GM23248 (cell line): Measurements from ENCODE around the gene HRK. TPM values are rescaled to one million over a fixed set of nuclear protein-coding genes. Genes with fewer than 3 reads are reported as not detected.

ENCODE experiments used
- DNase-seq: peaks from one replicate; pipeline ENCODE4 v3.0.0-alpha.2; 2015
- H2AFZ ChIP-seq: fragments of 200-600 bp; sonication (generic); 2 replicates; pipeline ENCODE4 v1.6.1; 2016; ENCODE audit warnings: antibody characterized with exemption
- H3F3A ChIP-seq: fragments of 200-600 bp; sonication (generic); 2 replicates; pipeline ENCODE4 v1.6.1; 2016; ENCODE audit warnings: mild to moderate bottlenecking, antibody characterized with exemption, mixed run types; ENCODE audit not compliant: insufficient read depth
- H3K27ac ChIP-seq: fragments of 200-600 bp; sonication (generic); 2 replicates; pipeline ENCODE4 v1.5.1; 2016; ENCODE audit warnings: mild to moderate bottlenecking
- H3K27me3 ChIP-seq: fragments of 200-600 bp; sonication (generic); replicated peaks from 2 replicates; pipeline ENCODE4 v1.6.1; 2016; ENCODE audit warnings: mild to moderate bottlenecking; ENCODE audit not compliant: insufficient read depth
- H3K36me3 ChIP-seq: fragments of 200-600 bp; sonication (generic); 2 replicates; pipeline ENCODE4 v1.6.1; 2016; ENCODE audit warnings: low read depth, mild to moderate bottlenecking
- H3K4me1 ChIP-seq: fragments of 200-600 bp; sonication (generic); 2 replicates; pipeline ENCODE4 v1.6.1; 2016; ENCODE audit warnings: mild to moderate bottlenecking; ENCODE audit not compliant: insufficient read depth
- H3K4me2 ChIP-seq: fragments of 200-600 bp; sonication (generic); one replicate; pipeline ENCODE4 v1.6.1; 2016; ENCODE audit warnings: mild to moderate bottlenecking; ENCODE audit not compliant: unreplicated experiment
- H3K4me3 ChIP-seq: fragments of 200-600 bp; sonication (generic); 2 replicates; pipeline ENCODE4 v1.5.1; 2016; ENCODE audit warnings: mild to moderate bottlenecking
- H3K79me2 ChIP-seq: fragments of 200-600 bp; sonication (generic); 2 replicates; pipeline ENCODE4 v1.6.1; 2016; ENCODE audit warnings: mild to moderate bottlenecking; ENCODE audit not compliant: insufficient read depth
- H3K9ac ChIP-seq: fragments of 200-600 bp; sonication (generic); 2 replicates; pipeline ENCODE4 v1.6.1; 2016; ENCODE audit warnings: mild to moderate bottlenecking
- H3K9me2 ChIP-seq: fragments of 200-600 bp; sonication (generic); 2 replicates; pipeline ENCODE4 v1.6.1; 2016; ENCODE audit warnings: mixed run types, mild to moderate bottlenecking, moderate library complexity; ENCODE audit not compliant: insufficient read depth
- H3K9me3 ChIP-seq: fragments of 200-600 bp; sonication (generic); one replicate; pipeline ENCODE4 v1.6.1; 2017; ENCODE audit warnings: low read depth
- H4K20me1 ChIP-seq: fragments of 200-600 bp; sonication (generic); 2 replicates; pipeline ENCODE4 v1.6.0; 2016; ENCODE audit not compliant: insufficient read depth
- EZH2 ChIP-seq: fragments of 200-600 bp; sonication (generic); IDR thresholded peaks from 2 replicates; pipeline ENCODE4 v1.6.1; 2018; ENCODE audit warnings: antibody characterized with exemption, mild to moderate bottlenecking; ENCODE audit not compliant: insufficient read depth, poor library complexity, severe bottlenecking
- EZH2phosphoT487 ChIP-seq: fragments of 200-600 bp; sonication (generic); IDR thresholded peaks from 2 replicates; pipeline ENCODE4 v1.6.1; 2018; ENCODE audit warnings: antibody characterized with exemption, moderate library complexity, mild to moderate bottlenecking, low read depth; ENCODE audit not compliant: insufficient read depth
- WGBS, 2 experiments: methylation state at CpG; one replicate each; pipeline ENCODE4 v1.1.6; 2015 to 2017; ENCODE audit warnings: low lambda C conversion rate in 2 of 2, low coverage in 1 of 2; ENCODE audit errors: missing lambda C conversion rate in 2 of 2; 5-methylcytosine and 5-hydroxymethylcytosine counted together
- in situ Hi-C: fragments of 300-500 bp; cut with MboI; formaldehyde crosslinking; loops from 2 replicates; pipeline ENCODE4 v1.15.0; 2020
- polyA plus RNA-seq: library from polyadenylated mRNA; unstranded; fragments of >200 nt; fragmentation: Nextera tagmentation; extraction: Ambion mirVana; gene quantifications from 2 replicates; pipeline ENCODE4 v1.2.1, GENCODE V29; 2016
- total RNA-seq: library from RNA; depleted of rRNA; stranded (reverse); fragments of >200 nt; shearing (Covaris generic); gene quantifications from 2 replicates; pipeline ENCODE4 v1.2.3, GENCODE V29; 2014

The HRK gene
- total and polyA plus RNA-seq, 2 experiments from 2014 or later = not detected

DNA sequence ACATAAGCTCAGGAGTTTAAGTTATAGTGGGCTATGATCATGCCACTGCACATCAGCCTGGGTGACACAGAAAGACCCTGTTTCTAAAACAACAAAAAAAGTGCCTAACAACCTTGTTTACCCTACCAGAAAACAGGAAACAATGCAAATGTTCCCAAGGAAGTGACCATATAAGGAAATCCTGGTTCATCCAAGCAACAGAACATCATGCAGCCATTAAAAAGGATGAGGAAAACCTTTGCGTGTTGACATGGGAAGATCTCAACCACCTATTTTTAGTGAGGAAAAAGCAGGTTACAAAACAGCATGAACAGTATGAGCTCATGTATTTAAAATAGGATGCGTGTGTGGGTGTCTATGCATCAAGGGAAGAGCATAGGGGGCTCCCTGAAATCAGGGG, 13.7 kb downstream of the HRK start:
- in situ Hi-C loops = no loop called here
- H3K9me3 ChIP-seq = no peaks in the 10 kb centered on the region
- H3K9me2 ChIP-seq = no peaks in the 10 kb centered on the region
- no peak for DNase-seq
- no peak overlapping the region for H3K9ac ChIP-seq
- H3K36me3 ChIP-seq = no peaks in the 10 kb centered on the region
- no peaks in the 10 kb centered on the region for H3K27me3 ChIP-seq
- 85 to 89% methylated on average over 2 of the region's 2 CpGs for WGBS, 2 experiments
- peaks cover 6% of the 10 kb centered on the region; the same call in 1 of the 2 replicates for H3F3A ChIP-seq
- no peaks in the 10 kb centered on the region for H4K20me1 ChIP-seq
- no peaks in the 10 kb centered on the region for H3K79me2 ChIP-seq
- H3K4me3 ChIP-seq = no peak overlapping the region
- H3K27ac ChIP-seq = no peak overlapping the region
- no peak for TF ChIP-seq EZH2phosphoT487
- no peak for TF ChIP-seq EZH2
- H3K4me1 ChIP-seq = peaks cover 17% of the 10 kb centered on the region
- H3K4me2 ChIP-seq = no peak overlapping the region
- H2AFZ ChIP-seq = no peak overlapping the region

GRCh38 chr12:116864371-116865160, 16.7 kb downstream of the HRK start:
- Histone ChIP-seq H3K9me3 (no peaks in the 10 kb centered on the region), H3K9ac (no peak overlapping the region), H3K9me2 (no peaks in the 10 kb centered on the region), H3K79me2 (no peaks in the 10 kb centered on the region), H3F3A (peaks cover 6% of the 10 kb centered on the region; the same call in 1 of the 2 replicates), H3K27me3 (0 out of 2 replicates have a peak, but pooled peaks cover under 1% of the 10 kb centered on the region), H3K4me3 (0 out of 2 replicates have a peak overlapping the region, but pooled peaks have one; percentile 4), H4K20me1 (no peaks in the 10 kb centered on the region), H3K27ac (peak overlapping the region; percentile 43), H3K4me2 (peak overlapping the region; percentile 24), H3K36me3 (no peaks in the 10 kb centered on the region), H2AFZ (peak overlapping the region; percentile 22; the same call in 1 of the 2 replicates), H3K4me1 (peaks cover 17% of the 10 kb centered on the region)
- TF ChIP-seq EZH2 (no peak), EZH2phosphoT487 (no peak)
- in situ Hi-C loops = no loop called here
- peak; percentile 84 for DNase-seq
- 42 to 46% methylated on average over 13 of the region's 13 CpGs for WGBS, 2 experiments

DNA sequence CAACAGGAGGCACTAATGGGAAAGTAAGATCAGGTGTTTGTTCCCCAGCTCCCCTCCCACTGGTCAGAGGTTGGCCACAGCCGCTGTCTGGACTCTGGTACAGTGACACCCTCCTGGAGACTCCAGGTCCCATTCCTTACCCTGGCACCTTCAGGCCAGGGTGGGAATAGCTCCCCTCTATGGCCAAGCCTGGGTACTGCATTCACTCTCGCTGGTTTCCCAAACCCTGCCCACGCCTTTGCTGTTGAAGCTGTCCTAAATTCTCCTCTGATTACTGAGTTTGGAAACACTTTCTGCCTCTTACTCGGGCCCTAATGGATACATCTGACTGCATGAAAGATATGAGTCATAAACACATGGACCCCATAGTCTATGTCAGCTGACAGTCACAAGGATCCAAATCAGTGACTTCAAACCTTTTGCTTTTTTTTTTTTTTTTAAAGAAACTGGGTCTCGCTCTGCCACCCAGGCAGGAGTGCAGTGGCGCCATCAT, 17.9 kb downstream of the HRK start:
- DNase-seq = peak; percentile 67
- Histone ChIP-seq H3K4me2 (no peak overlapping the region), H3K4me3 (no peak overlapping the region), H3K4me1 (peaks cover 17% of the 10 kb centered on the region), H3F3A (peaks cover 6% of the 10 kb centered on the region; the same call in 1 of the 2 replicates), H3K9ac (no peak overlapping the region), H3K9me2 (no peaks in the 10 kb centered on the region), H3K79me2 (no peaks in the 10 kb centered on the region), H4K20me1 (no peaks in the 10 kb centered on the region), H3K9me3 (no peaks in the 10 kb centered on the region), H3K27me3 (peaks cover 10% of the 10 kb centered on the region), H2AFZ (no peak overlapping the region), H3K27ac (no peak overlapping the region), H3K36me3 (no peaks in the 10 kb centered on the region)
- TF ChIP-seq EZH2phosphoT487 (no peak), EZH2 (no peak)
- WGBS, 2 experiments = 29 to 37% methylated on average over 6 of the region's 6 CpGs
- in situ Hi-C loops = no loop called here

DNA sequence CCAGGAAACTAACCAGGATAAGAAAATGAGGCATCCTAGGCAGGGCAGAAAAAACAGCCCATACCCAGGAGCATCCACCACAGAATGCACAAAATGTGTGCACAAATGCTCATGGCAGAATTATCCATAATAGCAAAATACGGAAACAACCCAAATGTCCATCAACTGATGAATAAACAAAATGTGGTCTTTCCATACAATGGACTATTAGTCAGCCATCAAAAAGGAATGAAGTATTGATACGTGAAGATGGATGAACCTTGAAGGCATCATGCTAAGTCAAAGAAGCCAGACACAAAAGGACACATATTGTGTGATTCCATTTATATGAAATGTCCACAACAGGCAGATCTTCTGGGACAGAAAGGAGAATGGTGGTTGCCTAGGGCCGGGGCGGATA, 19.1 kb downstream of the HRK start:
- no peaks in the 10 kb centered on the region for H4K20me1 ChIP-seq
- peaks cover 17% of the 10 kb centered on the region for H3K4me1 ChIP-seq
- H3F3A ChIP-seq = peaks cover 6% of the 10 kb centered on the region; the same call in 1 of the 2 replicates
- in situ Hi-C loops = no loop called here
- no peaks in the 10 kb centered on the region for H3K36me3 ChIP-seq
- no peak for DNase-seq
- no peaks in the 10 kb centered on the region for H3K9me2 ChIP-seq
- 91 to 93% methylated on average over 4 of the region's 4 CpGs for WGBS, 2 experiments
- peaks cover 10% of the 10 kb centered on the region for H3K27me3 ChIP-seq
- no peak overlapping the region for H2AFZ ChIP-seq
- TF ChIP-seq EZH2 = no peak
- no peaks in the 10 kb centered on the region for H3K79me2 ChIP-seq
- no peak overlapping the region for H3K4me2 ChIP-seq
- no peak overlapping the region for H3K9ac ChIP-seq
- H3K4me3 ChIP-seq = no peak overlapping the region
- no peak overlapping the region for H3K27ac ChIP-seq
- H3K9me3 ChIP-seq = no peaks in the 10 kb centered on the region
